ENCODE data around the gene EFNA1. TPM values are rescaled to one million over a fixed set of nuclear protein-coding genes. Genes with fewer than 3 reads are reported as not detected.
A peak's percentile ranks its signal among the peaks of the same experiment; 100 is the strongest.

The EFNA1 gene
- total and polyA plus RNA-seq, 2 of the 8 experiments (the other 6 are each of a cell fraction or from before 2014, with no cell fraction given) = 4.9 to 14.6 TPM

DNA sequence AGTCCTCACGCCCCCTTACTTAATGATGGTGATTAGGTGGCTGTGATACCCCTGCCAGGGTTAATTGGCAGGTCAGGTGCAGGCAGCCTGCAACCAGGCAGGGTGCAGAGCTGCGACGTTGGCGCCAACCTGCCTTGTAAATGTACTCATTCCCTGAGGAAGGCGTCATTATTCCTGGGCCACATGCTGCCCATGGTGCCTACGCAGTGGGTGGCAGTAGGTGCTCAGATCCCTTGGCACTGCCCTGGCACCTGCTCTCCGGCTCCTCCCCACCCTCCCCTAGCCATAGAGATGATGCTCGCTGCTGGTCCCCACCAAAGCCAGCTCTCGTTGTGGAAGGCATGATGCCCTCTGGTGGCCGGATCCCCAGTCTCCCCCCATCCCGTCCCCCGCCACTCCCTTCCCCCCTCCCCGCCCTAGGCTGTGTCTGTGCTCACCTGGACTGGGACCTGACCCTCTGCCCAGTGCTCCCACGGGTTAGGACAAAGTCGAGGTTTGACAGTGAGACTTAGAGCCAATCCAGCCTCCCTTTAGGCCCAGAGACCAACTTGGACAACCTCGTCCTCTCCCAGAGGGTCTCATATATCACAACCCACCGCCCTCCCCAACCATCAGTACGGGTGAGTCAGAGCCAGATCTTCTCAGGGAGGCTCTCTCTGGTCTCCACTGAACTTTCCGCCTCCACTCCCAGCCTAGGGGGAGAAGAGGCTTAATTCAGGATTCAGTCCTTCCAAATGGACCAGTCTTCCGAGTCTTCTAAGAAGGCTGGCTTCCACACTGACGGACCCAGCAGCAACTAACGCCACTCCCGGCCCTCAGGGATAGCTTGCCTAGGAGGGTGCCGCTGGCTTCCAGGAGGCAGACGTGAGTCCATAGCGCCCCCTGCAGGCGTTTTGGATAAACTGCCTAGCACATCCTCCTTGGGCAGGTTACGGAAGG is 39.8 kb downstream of the EFNA1 start:
- H4K20me1 ChIP-seq (replicated peaks in 1 of 2; ENCODE audit: control insufficient read depth in 1 of 2, insufficient read depth in 2 of 2, low read length in 2 of 2) = no peaks in the 10 kb centered on the region
- H2BK20ac ChIP-seq (ENCODE audit: low read length) = 0 out of 2 replicates have a peak overlapping the region, but pooled peaks have one; percentile 43
- H2BK12ac ChIP-seq (ENCODE audit: low read depth, low read length) = peak overlapping the region; percentile 87; the same call in 1 of the 2 replicates
- peak overlapping the region; percentile 63 to 100 for H3K4me2 ChIP-seq (ENCODE audit: insufficient read depth in 1 of 2, low read depth in 2 of 2, low read length in 2 of 2)
- H3K9ac ChIP-seq (replicated peaks in 1 of 4; ENCODE audit: extremely low read depth in 1 of 4, low read depth in 3 of 4, low read length in 3 of 4) = no peak overlapping the region
- POLR2A ChIA-PET (ENCODE audit: partially characterized antibody) = interaction anchor here (0.5 to 3.0 kb wide), 16 partner anchors 8 to 187 kb away, joined by 3 to 24 read pairs (median 4); partner anchors contain the start of gene SLC50A1
- no peak overlapping the region for H3K14ac ChIP-seq (ENCODE audit: insufficient read length)
- H3K23me2 ChIP-seq (ENCODE audit: low read depth, low read length) = peaks cover 11% of the 10 kb centered on the region
- H3K18ac ChIP-seq (ENCODE audit: extremely low read depth, low read length) = peak overlapping the region; percentile 84
- H3K27me3 ChIP-seq (replicated peaks in 1 of 4; ENCODE audit: control insufficient read depth in 3 of 4, extremely low read depth in 1 of 4, insufficient read depth in 3 of 4, low read length in 3 of 4) = no peaks in the 10 kb centered on the region
- H3K9me3 ChIP-seq (ENCODE audit: insufficient read depth in 2 of 2, low read depth in 1 of 2, low read length in 1 of 2) = no peaks in the 10 kb centered on the region
- no peak overlapping the region for H2AK5ac ChIP-seq (ENCODE audit: low read depth, low read length)
- H2BK120ac ChIP-seq (replicated peaks; ENCODE audit: low read depth, low read length) = no peak overlapping the region
- H4K5ac ChIP-seq (ENCODE audit: insufficient read length, low read depth, low read length) = peak overlapping the region; percentile 46
- H3K4me3 ChIP-seq (ENCODE audit: extremely low read depth in 1 of 4, insufficient read depth in 2 of 4, low read depth in 3 of 4, low read length in 4 of 4) = peak overlapping the region; percentile 30 to 75 (median 72); a peak in 7 of 8 replicates
- H3K79me2 ChIP-seq (ENCODE audit: control insufficient read depth in 1 of 2, insufficient read depth in 2 of 2, low read length in 2 of 2) = peaks cover 0 to 11% of the 10 kb centered on the region in 2 experiments; a peak in 2 of 4 replicates
- CTCF ChIA-PET (ENCODE audit: partially characterized antibody) = interaction anchor here (0.5 to 12.4 kb wide), 36 partner anchors 8 to 309 kb away, joined by 3 to 215 read pairs (median 4); partner anchors contain the start of genes DPM3, EFNA1, EFNA4 and FLAD1
- peak overlapping the region; percentile 75 for H4K91ac ChIP-seq (replicated peaks; ENCODE audit: insufficient read length, low read length)
- peak overlapping the region; percentile 100; the same call in 1 of the 2 replicates for H2BK15ac ChIP-seq (ENCODE audit: low read length)
- H3K23ac ChIP-seq (ENCODE audit: insufficient read length) = no peak overlapping the region
- H3K4me1 ChIP-seq (replicated peaks in 1 of 4; ENCODE audit: control insufficient read depth in 3 of 4, insufficient read depth in 4 of 4, low read length in 3 of 4) = peaks cover 5 to 19% (median 13%) of the 10 kb centered on the region in 4 experiments
- FAIRE-seq (peak; percentile 66), DNase-seq (ENCODE audit: low read depth in 1 of 2, low spot score in 2 of 2) (peak in 1 of 2 experiments; percentile 96)
- peaks cover 0 to 10% (median 7%) of the 10 kb centered on the region in 4 experiments; a peak in 4 of 8 replicates for H3K36me3 ChIP-seq (ENCODE audit: control insufficient read depth in 2 of 4, insufficient read depth in 4 of 4, low read length in 3 of 4)
- H3K4ac ChIP-seq (replicated peaks; ENCODE audit: insufficient read length, low read depth, low read length) = peak overlapping the region; percentile 71
- no peak overlapping the region for H3K56ac ChIP-seq (replicated peaks; ENCODE audit: insufficient read length, low read depth, low read length)
- H3K79me1 ChIP-seq (ENCODE audit: low read depth, low read length) = no peaks in the 10 kb centered on the region
- 6% methylated on average over 24 of the region's 28 CpGs; no CpG with 5 or more reads in 1 of the 2 experiments for WGBS, 2 experiments (ENCODE audit: extremely low coverage in 1 of 2, insufficient coverage in 1 of 2, insufficient read length in 1 of 2, insufficient replicate concordance in 2 of 2, low coverage in 1 of 2, low lambda C conversion rate in 2 of 2, missing lambda C conversion rate in 1 of 2)
- H2BK5ac ChIP-seq (ENCODE audit: low read depth, low read length) = peak overlapping the region; percentile 60; the same call in 1 of the 2 replicates
- peak overlapping the region; percentile 89; the same call in 1 of the 2 replicates for H2AFZ ChIP-seq (ENCODE audit: low read length)
- no peak overlapping the region for H3K27ac ChIP-seq (ENCODE audit: low read depth, low read length)
- H4K8ac ChIP-seq (ENCODE audit: extremely low read depth, insufficient read depth, low read length) = 0 out of 2 replicates have a peak overlapping the region, but pooled peaks have one; percentile 22
- TF ChIP-seq, protein P1, sequence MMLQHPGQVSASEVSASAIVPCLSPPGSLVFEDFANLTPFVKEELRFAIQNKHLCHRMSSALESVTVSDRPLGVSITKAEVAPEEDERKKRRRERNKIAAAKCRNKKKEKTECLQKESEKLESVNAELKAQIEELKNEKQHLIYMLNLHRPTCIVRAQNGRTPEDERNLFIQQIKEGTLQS (IDR thresholded peaks at IDR 0.05; ENCODE audit: insufficient read depth, low read depth, low read length) = no peak
- no peak for TF ChIP-seq CBX8 (IDR thresholded peaks at IDR 0.05; ENCODE audit: borderline replicate concordance, low read depth, low read length)
- TF ChIP-seq GTF2F1 (IDR thresholded peaks at IDR 0.05; ENCODE audit: borderline replicate concordance, low read depth, low read length) = no peak
- TF ChIP-seq, protein P2, sequence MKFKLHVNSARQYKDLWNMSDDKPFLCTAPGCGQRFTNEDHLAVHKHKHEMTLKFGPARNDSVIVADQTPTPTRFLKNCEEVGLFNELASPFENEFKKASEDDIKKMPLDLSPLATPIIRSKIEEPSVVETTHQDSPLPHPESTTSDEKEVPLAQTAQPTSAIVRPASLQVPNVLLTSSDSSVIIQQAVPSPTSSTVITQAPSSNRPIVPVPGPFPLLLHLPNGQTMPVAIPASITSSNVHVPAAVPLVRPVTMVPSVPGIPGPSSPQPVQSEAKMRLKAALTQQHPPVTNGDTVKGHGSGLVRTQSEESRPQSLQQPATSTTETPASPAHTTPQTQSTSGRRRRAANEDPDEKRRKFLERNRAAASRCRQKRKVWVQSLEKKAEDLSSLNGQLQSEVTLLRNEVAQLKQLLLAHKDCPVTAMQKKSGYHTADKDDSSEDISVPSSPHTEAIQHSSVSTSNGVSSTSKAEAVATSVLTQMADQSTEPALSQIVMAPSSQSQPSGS (IDR thresholded peaks at IDR 0.05; ENCODE audit: low read length) = no peak
- TF ChIP-seq SRF (IDR thresholded peaks at IDR 0.05; ENCODE audit: low read depth, low read length) = no peak
- no peak; the same call in 1 of the 2 replicates for TF ChIP-seq JUND (IDR thresholded peaks at IDR 0.05; ENCODE audit: low read length)
- no peak for TF ChIP-seq BACH1 (IDR thresholded peaks at IDR 0.05; ENCODE audit: low read length)

Measured in H1 (cell line).